HG03039 (cell line): ENCODE measurements around the gene SLX9.

Experiments
- ATAC-seq: cut with Tn5 transposase; IDR thresholded peaks from one replicate; pipeline ENCODE4 v1.9.1; 2021; ENCODE audit warnings: mild to moderate bottlenecking, moderate library complexity; ENCODE audit not compliant: unreplicated experiment

SLX9 gene

DNA sequence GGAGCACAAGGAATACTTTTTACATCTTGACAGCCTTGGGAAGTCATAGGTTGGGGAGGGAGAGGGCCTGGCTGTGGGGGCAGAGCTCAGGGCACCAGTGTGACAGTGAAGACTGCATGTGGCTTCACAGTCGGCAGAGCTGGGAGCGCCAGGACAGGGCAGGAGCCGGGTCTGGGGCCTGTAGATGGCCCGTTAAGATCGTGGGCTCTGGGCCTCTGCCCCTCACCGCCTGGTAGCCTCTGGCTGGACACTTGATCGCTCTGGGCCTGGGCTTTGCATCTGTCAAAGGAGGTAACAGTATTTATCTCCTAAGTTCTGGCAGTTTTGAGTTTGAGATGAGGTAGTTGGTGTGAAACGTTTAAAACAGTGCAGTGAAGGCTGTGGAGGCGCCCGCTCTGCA is 4.8 kb downstream of the SLX9 start:
- ATAC-seq = no peak

DNA sequence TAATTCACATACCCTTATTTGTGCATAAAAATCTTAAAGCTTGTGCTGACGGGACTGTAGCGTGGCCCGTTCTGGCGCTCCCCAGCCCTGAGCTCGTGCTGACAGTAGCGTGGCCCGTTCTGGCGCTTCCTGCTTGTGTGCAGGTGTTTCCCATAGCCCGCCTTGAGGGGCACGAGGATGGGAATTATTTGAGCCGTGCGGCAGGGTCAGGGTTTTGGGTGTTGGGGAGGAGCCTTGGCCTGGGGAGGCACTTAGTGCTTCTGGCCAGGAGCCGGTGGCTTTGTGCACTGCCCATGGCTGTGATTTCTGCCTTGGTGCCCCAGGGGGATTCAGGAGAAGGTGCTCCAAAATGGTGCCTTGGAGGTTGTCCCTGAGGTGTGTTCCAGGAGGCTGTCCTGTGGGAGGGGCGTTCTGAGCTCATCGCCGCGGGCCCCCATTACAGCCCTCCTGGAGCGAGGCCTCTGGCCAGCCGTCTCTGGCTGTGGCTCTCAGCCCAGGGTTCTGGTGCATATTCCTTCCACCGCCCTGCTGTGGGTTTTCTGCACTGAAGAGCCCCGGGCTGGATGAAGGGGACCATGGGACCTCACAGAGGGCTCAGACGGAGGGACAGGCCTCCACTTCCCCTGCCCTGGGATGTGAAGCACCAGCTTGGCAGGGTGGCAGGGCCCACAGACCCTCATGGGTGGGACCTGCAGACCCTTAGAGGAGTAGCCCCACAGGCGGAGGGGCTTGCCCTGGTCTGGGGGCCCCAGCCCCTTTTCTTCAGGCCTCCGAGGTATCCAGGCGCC is 6.6 kb downstream of the SLX9 start:
- no peak for ATAC-seq

DNA sequence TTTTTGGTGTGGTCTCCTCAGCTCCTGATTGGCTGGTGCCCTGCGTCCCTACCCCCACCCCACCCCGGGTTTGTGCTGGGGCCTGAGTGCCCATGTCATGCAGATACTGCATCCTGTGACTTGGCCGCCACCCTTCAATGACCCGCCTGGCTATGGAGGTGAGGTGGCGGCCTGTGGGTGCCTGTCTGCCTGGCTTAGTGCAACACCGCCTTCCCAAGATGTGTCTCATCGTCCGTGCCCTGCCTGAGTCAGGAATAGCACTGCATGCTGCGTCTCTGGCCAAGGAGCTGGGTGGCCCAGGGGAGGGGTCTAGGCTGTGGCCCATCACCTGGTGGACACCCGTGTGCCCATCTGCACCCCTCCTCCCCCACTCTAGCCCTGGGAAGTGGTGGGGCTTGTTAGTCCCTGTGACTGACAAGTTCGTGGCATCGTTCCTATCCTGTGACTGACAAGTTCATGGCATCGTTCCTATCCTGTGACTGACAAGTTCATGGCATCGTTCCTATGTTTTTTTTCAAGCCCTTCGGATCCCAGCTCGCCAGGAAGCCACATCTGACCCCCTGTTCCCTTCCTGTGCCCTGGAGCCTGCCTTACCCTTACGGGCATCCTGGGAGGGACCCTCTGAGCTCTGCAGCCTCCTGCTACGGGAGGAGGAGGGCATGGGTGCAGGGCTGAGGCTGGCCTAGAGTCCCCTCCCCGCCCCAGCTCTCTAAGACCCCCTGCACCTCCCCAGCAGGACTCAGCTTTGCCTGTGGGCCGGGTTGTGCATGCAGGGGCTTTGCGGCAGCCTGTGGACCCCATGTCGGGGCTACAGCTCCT is 7.5 kb downstream of the SLX9 start:
- no peak for ATAC-seq

- ATAC-seq = no peak
Measured at GRCh38 chr21:44947930-44948331, 8.1 kb downstream of the SLX9 start.

GRCh38 chr21:44948426-44949120 is 8.7 kb downstream of the SLX9 start:
- ATAC-seq = no peak

- ATAC-seq = no peak
Measured at GRCh38 chr21:44949161-44949778, 9.4 kb downstream of the SLX9 start.

GRCh38 chr21:44949779-44950198 is 10.0 kb downstream of the SLX9 start:
- peak; percentile 52 for ATAC-seq

- no peak for ATAC-seq
Measured at GRCh38 chr21:44950351-44950750, 10.5 kb downstream of the SLX9 start.

- ATAC-seq = no peak
Measured at GRCh38 chr21:44951186-44951915, 11.5 kb downstream of the SLX9 start.

GRCh38 chr21:44952116-44952928 is 12.5 kb downstream of the SLX9 start:
- no peak for ATAC-seq

DNA sequence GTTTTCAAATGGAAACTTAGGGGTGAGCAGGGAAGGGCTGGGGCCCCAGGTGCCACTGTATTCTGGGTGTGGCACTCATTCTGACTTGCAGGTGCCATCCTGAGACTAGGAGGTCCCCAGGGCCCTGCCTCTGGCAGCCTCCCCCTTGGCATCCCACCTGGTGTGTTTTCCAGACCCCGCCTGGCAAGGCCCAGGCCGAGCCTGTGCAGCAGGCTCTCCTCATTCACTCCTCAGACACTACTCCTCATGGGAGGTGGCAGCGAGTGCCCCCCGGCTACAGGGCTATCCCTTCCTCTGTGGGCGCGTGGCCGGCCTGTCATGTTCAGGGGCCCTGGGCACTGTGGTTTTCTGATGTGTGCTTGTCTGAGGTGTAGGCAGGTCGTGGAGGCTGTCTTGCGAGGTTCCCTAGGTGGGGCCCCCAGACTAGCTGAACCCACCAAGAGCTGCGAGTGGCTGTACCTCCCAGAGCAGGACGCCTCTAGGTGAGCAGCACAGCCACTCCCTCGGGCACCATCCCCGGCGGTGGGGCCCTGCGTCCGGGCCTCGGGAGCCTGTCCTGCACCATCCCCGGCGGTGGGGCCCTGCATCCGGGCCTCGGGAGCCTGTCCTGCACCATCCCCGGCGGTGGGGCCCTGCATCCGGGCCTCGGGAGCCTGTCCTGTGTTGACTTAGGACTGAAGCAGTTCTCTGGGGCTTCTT is 13.2 kb downstream of the SLX9 start:
- ATAC-seq = no peak

GRCh38 chr21:44953628-44954021 is 13.8 kb downstream of the SLX9 start:
- no peak for ATAC-seq

DNA sequence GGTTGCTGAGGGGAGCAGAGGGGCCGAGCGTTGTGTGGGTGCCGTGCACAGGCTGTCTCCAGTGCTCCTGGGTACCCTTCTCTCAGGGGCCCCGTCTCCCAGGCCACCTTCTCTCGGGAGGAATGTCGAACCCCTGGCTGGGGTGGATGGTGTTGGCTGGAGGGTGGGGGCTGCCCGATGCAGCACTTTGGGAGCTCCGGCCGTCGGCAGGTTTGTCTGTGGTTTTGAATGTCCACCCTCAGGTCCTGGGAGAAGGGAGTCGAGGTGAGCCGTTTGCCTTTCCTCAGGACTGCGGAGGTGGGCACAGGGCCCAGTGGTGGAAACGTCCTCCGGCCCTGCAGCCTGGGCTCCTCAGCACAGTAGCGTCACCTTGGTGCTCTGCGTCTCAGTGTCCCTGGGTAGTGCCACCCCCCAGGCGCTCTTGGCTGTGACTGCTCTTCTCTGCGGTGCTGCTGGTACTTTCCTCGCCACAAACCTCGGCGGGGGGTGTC is 14.5 kb downstream of the SLX9 start:
- no peak for ATAC-seq

DNA sequence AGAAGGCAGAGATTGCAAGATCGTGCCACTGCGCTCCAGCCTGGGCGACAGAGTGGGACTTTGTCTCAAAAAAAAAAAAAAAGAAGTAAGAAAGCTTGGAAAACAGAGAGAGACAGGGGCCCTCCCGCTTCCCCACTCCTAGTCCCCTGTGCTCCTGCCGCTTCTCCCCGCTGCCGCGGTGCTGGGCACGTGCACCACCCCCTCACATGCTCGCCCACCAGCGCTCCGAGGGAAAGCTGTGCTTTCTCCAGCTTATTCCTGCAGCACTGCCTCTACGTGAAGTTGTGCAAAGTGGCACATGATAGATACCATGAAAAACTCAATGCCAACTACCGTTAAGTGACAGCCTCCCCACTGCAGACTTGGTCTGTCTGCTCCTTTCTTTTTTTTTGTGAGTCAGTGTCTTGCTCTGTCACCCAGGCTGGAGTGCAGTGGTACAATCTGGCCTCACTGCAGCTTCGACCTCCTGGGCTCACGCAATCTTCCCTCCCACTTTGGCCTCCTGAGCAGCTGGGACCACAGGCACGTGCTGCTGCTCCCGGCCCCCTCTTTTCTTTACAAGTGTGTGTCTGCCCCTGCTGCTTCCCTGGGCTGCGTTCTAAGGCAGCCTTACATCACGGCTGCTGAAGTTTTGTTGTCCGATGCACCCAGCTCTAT is 15.4 kb downstream of the SLX9 start:
- ATAC-seq = no peak

DNA sequence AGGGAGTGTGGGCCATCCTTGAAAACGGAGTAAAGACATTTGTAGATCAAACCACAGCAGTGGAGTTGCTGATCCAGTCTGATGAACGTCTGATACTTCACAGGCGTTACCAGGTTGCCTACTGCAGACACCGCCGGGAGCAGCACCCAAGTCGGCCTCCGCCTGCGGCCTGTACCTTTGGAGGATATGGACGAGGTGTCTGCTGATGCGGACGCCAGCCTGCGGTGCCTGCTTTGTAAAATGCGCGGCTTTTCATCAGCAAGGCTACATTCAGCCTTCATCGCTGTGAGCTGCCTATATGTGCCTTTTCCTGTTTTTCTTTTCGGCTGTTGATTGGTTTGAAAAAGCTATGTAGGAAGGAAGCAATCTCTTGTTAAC is 16.0 kb downstream of the SLX9 start:
- no peak for ATAC-seq

DNA sequence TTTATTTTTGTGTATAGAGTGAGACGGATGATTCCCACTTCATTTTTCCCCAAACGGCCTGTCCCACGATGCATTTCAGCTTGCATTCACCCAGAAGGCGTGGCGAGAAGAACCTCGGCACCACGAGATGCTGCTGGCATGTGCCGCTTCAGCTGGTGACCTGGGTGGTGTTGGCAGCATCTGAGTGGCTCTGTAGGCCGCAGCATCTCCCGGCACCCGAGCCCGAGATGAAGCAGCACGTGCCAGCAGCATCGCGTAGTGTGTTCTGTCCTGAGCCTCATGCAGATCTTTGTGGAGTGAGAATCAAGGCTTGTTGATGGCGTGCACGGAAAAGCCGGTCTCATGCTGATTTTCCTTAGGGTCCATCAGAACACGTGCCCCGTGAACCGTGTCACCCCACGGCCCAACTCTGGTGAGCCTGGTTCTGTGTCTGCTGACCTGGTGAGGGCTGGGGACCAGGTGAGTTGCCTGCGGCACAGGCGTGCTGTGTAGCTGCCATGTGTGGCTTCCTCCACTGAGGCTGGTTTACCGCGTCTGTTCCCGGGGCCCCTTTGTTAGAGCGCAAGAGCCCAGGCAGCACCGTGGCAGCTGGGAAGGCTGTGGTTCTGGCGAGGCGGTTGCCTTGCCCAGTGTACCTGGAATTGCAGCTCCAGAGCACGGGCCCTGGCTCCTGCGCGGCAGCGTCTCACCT is 16.7 kb downstream of the SLX9 start:
- no peak for ATAC-seq

DNA sequence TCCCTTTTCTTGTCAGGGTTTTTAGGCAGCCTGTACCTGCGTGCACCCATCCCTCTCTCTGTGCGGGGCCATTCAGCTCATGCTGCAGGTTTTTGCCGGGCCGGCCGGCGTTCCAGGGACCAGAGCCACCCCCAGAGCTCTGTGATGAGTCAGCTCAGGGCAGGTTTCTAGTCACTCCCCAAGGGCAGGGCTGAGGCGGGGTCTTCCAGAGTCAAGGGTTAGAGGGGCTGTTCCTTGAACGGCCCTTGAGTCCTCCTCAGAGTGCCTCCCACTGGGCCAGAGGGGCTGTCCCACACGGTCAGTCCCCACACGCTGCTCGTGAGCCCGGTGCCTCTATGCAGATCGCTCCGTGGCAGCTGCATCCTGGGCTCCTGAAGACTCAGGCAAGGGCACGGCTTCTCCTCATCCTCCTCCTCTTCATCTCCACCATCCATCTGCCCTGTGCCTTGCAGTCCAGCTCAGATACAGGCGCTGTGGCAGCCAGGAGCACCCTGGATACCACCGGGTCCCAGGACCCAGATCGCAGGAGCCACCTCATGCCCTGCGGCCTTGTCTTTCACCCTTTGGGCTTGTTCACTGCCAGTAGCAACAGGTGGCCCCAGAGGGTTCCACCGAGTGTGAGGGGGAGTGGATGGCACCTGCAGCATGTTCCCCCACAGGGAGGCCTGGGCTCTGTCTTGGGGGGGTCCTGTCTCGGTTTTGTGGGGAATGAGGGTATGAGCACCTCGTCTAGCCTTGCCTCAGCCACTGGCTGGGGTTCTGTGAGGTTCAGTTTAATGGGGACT is 17.4 kb downstream of the SLX9 start:
- ATAC-seq = no peak
